MM.1S (cell line): ENCODE measurements around the gene WNT5A.

Experiments used
- DNase-seq: peaks from one replicate; pipeline ENCODE4 v3.0.0-alpha.2; 2015
- H2AFZ ChIP-seq: fragments of 300-600 bp; sonication (generic); 2 replicates; pipeline ENCODE4 v1.6.0; 2016; ENCODE audit warnings: antibody characterized with exemption, low read length
- H3F3A ChIP-seq: fragments of 300-600 bp; sonication (generic); 2 replicates; pipeline ENCODE4 v1.6.1; 2016; ENCODE audit warnings: mild to moderate bottlenecking, antibody characterized with exemption, low read length, moderate library complexity, mixed read lengths; ENCODE audit not compliant: insufficient read depth
- H3K27ac ChIP-seq: fragments of 300-600 bp; sonication (generic); 2 replicates; pipeline ENCODE4 v1.5.1; 2016; ENCODE audit warnings: mild to moderate bottlenecking, low read length
- H3K27me3 ChIP-seq: fragments of 300-600 bp; sonication (generic); replicated peaks from 2 replicates; pipeline ENCODE4 v1.6.0; 2016; ENCODE audit warnings: low read length; ENCODE audit not compliant: insufficient read depth
- H3K36me3 ChIP-seq: fragments of 300-600 bp; sonication (generic); replicated peaks from 2 replicates; pipeline ENCODE4 v1.6.1; 2016; ENCODE audit warnings: mild to moderate bottlenecking, low read length, mixed read lengths; ENCODE audit not compliant: insufficient read depth
- H3K4me1 ChIP-seq: fragments of 300-600 bp; sonication (generic); 2 replicates; pipeline ENCODE4 v1.6.1; 2016; ENCODE audit warnings: low read length, mixed read lengths
- H3K4me2 ChIP-seq: fragments of 300-600 bp; sonication (generic); 2 replicates; pipeline ENCODE4 v1.6.0; 2016; ENCODE audit warnings: low read depth, low read length
- H3K4me3 ChIP-seq: fragments of 300-600 bp; sonication (generic); 2 replicates; pipeline ENCODE4 v1.5.1; 2016; ENCODE audit warnings: low read length, mixed read lengths
- H3K79me2 ChIP-seq: fragments of 300-600 bp; sonication (generic); 2 replicates; pipeline ENCODE4 v1.6.1; 2016; ENCODE audit warnings: mixed run types, low read length, mixed read lengths
- H3K9ac ChIP-seq: fragments of 300-600 bp; sonication (generic); 2 replicates; pipeline ENCODE4 v1.6.1; 2016; ENCODE audit warnings: low read length, mixed read lengths
- H3K9me2 ChIP-seq: fragments of 300-600 bp; sonication (generic); replicated peaks from 2 replicates; pipeline ENCODE4 v1.6.1; 2016; ENCODE audit warnings: mild to moderate bottlenecking, low read length, mixed read lengths; ENCODE audit not compliant: insufficient read depth
- H3K9me3 ChIP-seq: fragments of 300-600 bp; sonication (generic); replicated peaks from 2 replicates; pipeline ENCODE4 v1.6.1; 2016; ENCODE audit warnings: mild to moderate bottlenecking, low read length, mixed read lengths; ENCODE audit not compliant: insufficient read depth
- H4K20me1 ChIP-seq: fragments of 300-600 bp; sonication (generic); 2 replicates; pipeline ENCODE4 v1.6.1; 2016; ENCODE audit warnings: mild to moderate bottlenecking, low read length, moderate library complexity, mixed read lengths; ENCODE audit not compliant: insufficient read depth
- EZH2 ChIP-seq: fragments of 300-600 bp; sonication (generic); optimal IDR thresholded peaks from 2 replicates; pipeline ENCODE3; 2017; ENCODE audit warnings: low read depth, mild to moderate bottlenecking, antibody characterized with exemption, low read length, mixed read lengths
- EZH2phosphoT487 ChIP-seq: fragments of 300-600 bp; sonication (generic); IDR thresholded peaks from 2 replicates; pipeline ENCODE4 v1.6.1; 2018; ENCODE audit warnings: antibody characterized with exemption, low read length
- TF ChIP-seq, protein P1 (sequence below): fragments of 300-600 bp; sonication (generic); IDR thresholded peaks from 2 replicates; pipeline ENCODE4 v1.5.1; 2016; ENCODE audit warnings: antibody characterized with exemption, low read length, mixed read lengths

Gene WNT5A

GRCh38 chr3:55518451-55518850 lies 31.3 kb upstream of the WNT5A start:
- H3K4me3 ChIP-seq = no peak overlapping the region
- TF ChIP-seq EZH2phosphoT487 = no peak
- no peak overlapping the region for H2AFZ ChIP-seq
- H3K9me2 ChIP-seq = no peaks in the 10 kb centered on the region
- no peaks in the 10 kb centered on the region for H3K36me3 ChIP-seq
- H3K79me2 ChIP-seq = no peaks in the 10 kb centered on the region
- no peaks in the 10 kb centered on the region for H4K20me1 ChIP-seq
- H3K27ac ChIP-seq = no peak overlapping the region
- H3F3A ChIP-seq = no peaks in the 10 kb centered on the region
- H3K9me3 ChIP-seq = no peaks in the 10 kb centered on the region
- no peak overlapping the region for H3K4me2 ChIP-seq
- H3K27me3 ChIP-seq = no peaks in the 10 kb centered on the region
- H3K9ac ChIP-seq = no peak overlapping the region
- no peaks in the 10 kb centered on the region for H3K4me1 ChIP-seq
- DNase-seq = no peak

GRCh38 chr3:55516392-55517030 lies 29.4 kb upstream of the WNT5A start:
- H3K9ac ChIP-seq = no peak overlapping the region
- H3F3A ChIP-seq = no peaks in the 10 kb centered on the region
- no peak overlapping the region for H3K27ac ChIP-seq
- H3K27me3 ChIP-seq = no peaks in the 10 kb centered on the region
- TF ChIP-seq EZH2 (no peak), EZH2phosphoT487 (no peak)
- TF ChIP-seq, protein P1, sequence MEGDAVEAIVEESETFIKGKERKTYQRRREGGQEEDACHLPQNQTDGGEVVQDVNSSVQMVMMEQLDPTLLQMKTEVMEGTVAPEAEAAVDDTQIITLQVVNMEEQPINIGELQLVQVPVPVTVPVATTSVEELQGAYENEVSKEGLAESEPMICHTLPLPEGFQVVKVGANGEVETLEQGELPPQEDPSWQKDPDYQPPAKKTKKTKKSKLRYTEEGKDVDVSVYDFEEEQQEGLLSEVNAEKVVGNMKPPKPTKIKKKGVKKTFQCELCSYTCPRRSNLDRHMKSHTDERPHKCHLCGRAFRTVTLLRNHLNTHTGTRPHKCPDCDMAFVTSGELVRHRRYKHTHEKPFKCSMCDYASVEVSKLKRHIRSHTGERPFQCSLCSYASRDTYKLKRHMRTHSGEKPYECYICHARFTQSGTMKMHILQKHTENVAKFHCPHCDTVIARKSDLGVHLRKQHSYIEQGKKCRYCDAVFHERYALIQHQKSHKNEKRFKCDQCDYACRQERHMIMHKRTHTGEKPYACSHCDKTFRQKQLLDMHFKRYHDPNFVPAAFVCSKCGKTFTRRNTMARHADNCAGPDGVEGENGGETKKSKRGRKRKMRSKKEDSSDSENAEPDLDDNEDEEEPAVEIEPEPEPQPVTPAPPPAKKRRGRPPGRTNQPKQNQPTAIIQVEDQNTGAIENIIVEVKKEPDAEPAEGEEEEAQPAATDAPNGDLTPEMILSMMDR = no peak
- no peaks in the 10 kb centered on the region for H3K79me2 ChIP-seq
- H4K20me1 ChIP-seq = no peaks in the 10 kb centered on the region
- no peaks in the 10 kb centered on the region for H3K36me3 ChIP-seq
- no peak for DNase-seq
- no peak overlapping the region for H3K4me2 ChIP-seq
- H3K9me3 ChIP-seq = no peaks in the 10 kb centered on the region
- no peak overlapping the region for H2AFZ ChIP-seq
- H3K4me3 ChIP-seq = no peak overlapping the region
- H3K4me1 ChIP-seq = no peaks in the 10 kb centered on the region
- H3K9me2 ChIP-seq = no peaks in the 10 kb centered on the region

DNA sequence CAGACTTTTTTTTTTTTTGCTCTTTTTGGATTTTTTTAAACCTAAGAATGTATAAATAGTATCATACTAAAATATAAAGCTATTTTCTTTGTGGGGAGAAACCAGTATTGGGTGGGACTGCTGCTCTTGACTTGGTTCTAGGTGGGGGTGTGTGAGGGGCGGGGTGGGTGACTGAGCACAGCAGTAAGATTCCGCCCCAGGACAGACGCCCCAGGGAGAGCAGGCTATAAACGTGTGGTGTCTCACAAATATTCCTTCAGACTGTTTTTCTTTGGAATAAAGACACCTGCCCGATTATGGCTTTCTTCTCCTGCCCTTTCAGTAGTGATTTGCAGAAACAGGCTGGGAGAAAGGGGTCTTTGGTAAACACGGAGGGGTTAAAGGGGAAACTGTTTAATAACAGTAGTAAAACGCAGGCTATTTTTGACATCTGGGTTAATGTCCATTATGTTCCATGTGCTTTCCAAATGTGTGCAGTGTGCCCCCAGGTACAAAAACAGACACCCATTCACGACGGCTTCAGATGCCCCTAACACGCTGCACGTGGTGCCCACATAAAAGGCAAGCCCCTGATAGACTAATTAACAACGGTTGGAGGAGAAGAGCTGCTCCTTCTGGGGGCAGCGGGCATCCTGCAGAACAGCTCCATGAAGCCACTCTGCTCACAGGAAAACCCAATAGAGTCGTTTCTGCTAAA lies 28.6 kb upstream of the WNT5A start:
- DNase-seq = no peak
- H3K9ac ChIP-seq = no peak overlapping the region
- no peak overlapping the region for H3K4me3 ChIP-seq
- H3K4me2 ChIP-seq = no peak overlapping the region
- no peaks in the 10 kb centered on the region for H3K27me3 ChIP-seq
- no peaks in the 10 kb centered on the region for H3K4me1 ChIP-seq
- H3K27ac ChIP-seq = no peak overlapping the region
- H4K20me1 ChIP-seq = no peaks in the 10 kb centered on the region
- no peaks in the 10 kb centered on the region for H3K79me2 ChIP-seq
- H3K9me2 ChIP-seq = no peaks in the 10 kb centered on the region
- H2AFZ ChIP-seq = no peak overlapping the region
- no peaks in the 10 kb centered on the region for H3K9me3 ChIP-seq
- H3F3A ChIP-seq = no peaks in the 10 kb centered on the region
- TF ChIP-seq, protein P1 = no peak
- TF ChIP-seq EZH2 (no peak), EZH2phosphoT487 (no peak)
- H3K36me3 ChIP-seq = no peaks in the 10 kb centered on the region

DNA sequence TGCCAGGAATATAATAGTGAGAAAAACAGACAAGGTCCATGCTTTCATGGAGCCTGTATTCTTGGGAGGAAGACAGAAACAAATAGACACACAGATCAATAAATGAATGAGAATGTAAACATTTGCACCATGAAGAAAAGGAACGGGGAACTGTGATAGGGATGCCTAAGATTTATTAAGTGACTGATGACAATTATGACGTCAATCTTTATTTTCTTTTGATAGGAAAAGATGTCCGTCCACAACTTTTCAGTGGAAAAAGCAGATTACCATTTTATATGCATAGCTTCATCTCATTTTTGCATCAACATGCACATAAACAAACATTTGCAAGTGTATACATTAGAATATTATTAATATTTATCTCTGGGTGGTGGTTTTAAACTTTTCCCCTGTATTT lies 27.9 kb upstream of the WNT5A start:
- H4K20me1 ChIP-seq = no peaks in the 10 kb centered on the region
- H3K79me2 ChIP-seq = no peaks in the 10 kb centered on the region
- no peak overlapping the region for H3K27ac ChIP-seq
- H2AFZ ChIP-seq = no peak overlapping the region
- no peak overlapping the region for H3K9ac ChIP-seq
- no peaks in the 10 kb centered on the region for H3K9me3 ChIP-seq
- H3K27me3 ChIP-seq = no peaks in the 10 kb centered on the region
- no peak for DNase-seq
- H3K4me3 ChIP-seq = no peak overlapping the region
- H3F3A ChIP-seq = no peaks in the 10 kb centered on the region
- H3K4me2 ChIP-seq = no peak overlapping the region
- no peaks in the 10 kb centered on the region for H3K4me1 ChIP-seq
- TF ChIP-seq EZH2phosphoT487 (no peak), EZH2 (no peak)
- TF ChIP-seq, protein P1 = no peak
- no peaks in the 10 kb centered on the region for H3K36me3 ChIP-seq
- no peaks in the 10 kb centered on the region for H3K9me2 ChIP-seq
